GM23248 (cell line): ENCODE measurements around the gene MYO18B. TPM values are rescaled to one million over a fixed set of nuclear protein-coding genes. Genes with fewer than 3 reads are reported as not detected.

Source experiments
- DNase-seq: peaks from one replicate; pipeline ENCODE4 v3.0.0-alpha.2; 2015
- H2AFZ ChIP-seq: fragments of 200-600 bp; sonication (generic); 2 replicates; pipeline ENCODE4 v1.6.1; 2016; ENCODE audit warnings: antibody characterized with exemption
- H3F3A ChIP-seq: fragments of 200-600 bp; sonication (generic); 2 replicates; pipeline ENCODE4 v1.6.1; 2016; ENCODE audit warnings: mild to moderate bottlenecking, antibody characterized with exemption, mixed run types; ENCODE audit not compliant: insufficient read depth
- H3K27ac ChIP-seq: fragments of 200-600 bp; sonication (generic); 2 replicates; pipeline ENCODE4 v1.5.1; 2016; ENCODE audit warnings: mild to moderate bottlenecking
- H3K27me3 ChIP-seq: fragments of 200-600 bp; sonication (generic); replicated peaks from 2 replicates; pipeline ENCODE4 v1.6.1; 2016; ENCODE audit warnings: mild to moderate bottlenecking; ENCODE audit not compliant: insufficient read depth
- H3K36me3 ChIP-seq: fragments of 200-600 bp; sonication (generic); 2 replicates; pipeline ENCODE4 v1.6.1; 2016; ENCODE audit warnings: low read depth, mild to moderate bottlenecking
- H3K4me1 ChIP-seq: fragments of 200-600 bp; sonication (generic); 2 replicates; pipeline ENCODE4 v1.6.1; 2016; ENCODE audit warnings: mild to moderate bottlenecking; ENCODE audit not compliant: insufficient read depth
- H3K4me2 ChIP-seq: fragments of 200-600 bp; sonication (generic); one replicate; pipeline ENCODE4 v1.6.1; 2016; ENCODE audit warnings: mild to moderate bottlenecking; ENCODE audit not compliant: unreplicated experiment
- H3K4me3 ChIP-seq: fragments of 200-600 bp; sonication (generic); 2 replicates; pipeline ENCODE4 v1.5.1; 2016; ENCODE audit warnings: mild to moderate bottlenecking
- H3K79me2 ChIP-seq: fragments of 200-600 bp; sonication (generic); 2 replicates; pipeline ENCODE4 v1.6.1; 2016; ENCODE audit warnings: mild to moderate bottlenecking; ENCODE audit not compliant: insufficient read depth
- H3K9ac ChIP-seq: fragments of 200-600 bp; sonication (generic); 2 replicates; pipeline ENCODE4 v1.6.1; 2016; ENCODE audit warnings: mild to moderate bottlenecking
- H3K9me2 ChIP-seq: fragments of 200-600 bp; sonication (generic); 2 replicates; pipeline ENCODE4 v1.6.1; 2016; ENCODE audit warnings: mixed run types, mild to moderate bottlenecking, moderate library complexity; ENCODE audit not compliant: insufficient read depth
- H3K9me3 ChIP-seq: fragments of 200-600 bp; sonication (generic); one replicate; pipeline ENCODE4 v1.6.1; 2017; ENCODE audit warnings: low read depth
- H4K20me1 ChIP-seq: fragments of 200-600 bp; sonication (generic); 2 replicates; pipeline ENCODE4 v1.6.0; 2016; ENCODE audit not compliant: insufficient read depth
- EZH2 ChIP-seq: fragments of 200-600 bp; sonication (generic); IDR thresholded peaks from 2 replicates; pipeline ENCODE4 v1.6.1; 2018; ENCODE audit warnings: antibody characterized with exemption, mild to moderate bottlenecking; ENCODE audit not compliant: insufficient read depth, poor library complexity, severe bottlenecking
- EZH2phosphoT487 ChIP-seq: fragments of 200-600 bp; sonication (generic); IDR thresholded peaks from 2 replicates; pipeline ENCODE4 v1.6.1; 2018; ENCODE audit warnings: antibody characterized with exemption, moderate library complexity, mild to moderate bottlenecking, low read depth; ENCODE audit not compliant: insufficient read depth
- WGBS, 2 experiments: methylation state at CpG; one replicate each; pipeline ENCODE4 v1.1.6; 2015 to 2017; ENCODE audit warnings: low lambda C conversion rate in 2 of 2, low coverage in 1 of 2; ENCODE audit errors: missing lambda C conversion rate in 2 of 2; 5-methylcytosine and 5-hydroxymethylcytosine counted together
- in situ Hi-C: fragments of 300-500 bp; cut with MboI; formaldehyde crosslinking; loops from 2 replicates; pipeline ENCODE4 v1.15.0; 2020
- polyA plus RNA-seq: library from polyadenylated mRNA; unstranded; fragments of >200 nt; fragmentation: Nextera tagmentation; extraction: Ambion mirVana; gene quantifications from 2 replicates; pipeline ENCODE4 v1.2.1, GENCODE V29; 2016
- total RNA-seq: library from RNA; depleted of rRNA; stranded (reverse); fragments of >200 nt; shearing (Covaris generic); gene quantifications from 2 replicates; pipeline ENCODE4 v1.2.3, GENCODE V29; 2014

Gene MYO18B
- total and polyA plus RNA-seq, 2 experiments from 2014 or later = not detected

- Histone ChIP-seq H2AFZ (no peak overlapping the region), H3K4me3 (no peak overlapping the region), H3K9me2 (no peaks in the 10 kb centered on the region), H3F3A (no peaks in the 10 kb centered on the region), H3K4me1 (no peaks in the 10 kb centered on the region), H3K9ac (no peak overlapping the region), H3K36me3 (no peaks in the 10 kb centered on the region), H3K79me2 (no peaks in the 10 kb centered on the region), H3K27me3 (no peaks in the 10 kb centered on the region), H3K27ac (no peak overlapping the region), H3K4me2 (no peak overlapping the region), H4K20me1 (no peaks in the 10 kb centered on the region), H3K9me3 (no peaks in the 10 kb centered on the region)
- no peak for TF ChIP-seq EZH2
- TF ChIP-seq EZH2phosphoT487 = no peak
- WGBS, 2 experiments = 6 to 22% methylated on average over 1 of the region's 1 CpG
- no peak for DNase-seq
- in situ Hi-C loops = no loop called here
These were observed 208.1 kb downstream of the MYO18B start for GRCh38 chr22:25950111-25950510.

GRCh38 chr22:25953276-25953675 is 211.3 kb downstream of the MYO18B start:
- TF ChIP-seq EZH2 = no peak
- TF ChIP-seq EZH2phosphoT487 = no peak
- Histone ChIP-seq H3K27me3 (no peaks in the 10 kb centered on the region), H3K79me2 (no peaks in the 10 kb centered on the region), H3F3A (no peaks in the 10 kb centered on the region), H4K20me1 (no peaks in the 10 kb centered on the region), H3K9me2 (no peaks in the 10 kb centered on the region), H2AFZ (no peak overlapping the region), H3K9me3 (no peaks in the 10 kb centered on the region), H3K9ac (no peak overlapping the region), H3K36me3 (no peaks in the 10 kb centered on the region), H3K4me2 (no peak overlapping the region), H3K27ac (no peak overlapping the region), H3K4me3 (no peak overlapping the region), H3K4me1 (no peaks in the 10 kb centered on the region)
- 13 to 20% methylated on average over 3 of the region's 3 CpGs for WGBS, 2 experiments
- in situ Hi-C loops = no loop called here
- DNase-seq = no peak

DNA sequence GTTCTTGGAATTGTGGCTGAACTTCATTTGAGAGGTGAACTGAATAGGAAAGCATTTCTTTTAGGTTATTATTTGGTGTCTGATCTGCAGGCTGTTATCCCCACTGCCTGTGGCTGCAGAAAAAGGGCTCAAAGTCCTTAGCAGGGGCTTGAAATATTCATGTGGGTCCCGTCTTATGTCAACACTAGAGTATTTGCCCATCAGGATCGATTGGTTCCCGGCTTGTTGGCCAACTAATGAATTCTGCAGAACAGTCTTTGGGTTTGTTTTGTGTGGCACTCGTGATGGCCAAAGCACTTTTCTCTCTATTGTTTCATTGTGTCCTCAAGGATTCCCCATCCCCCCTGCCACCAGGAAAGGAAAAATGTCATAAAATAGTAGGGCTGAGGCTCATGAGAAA is 211.9 kb downstream of the MYO18B start:
- H3K4me3 ChIP-seq = no peak overlapping the region
- in situ Hi-C loops = no loop called here
- no peak for DNase-seq
- H4K20me1 ChIP-seq = no peaks in the 10 kb centered on the region
- no peak overlapping the region for H2AFZ ChIP-seq
- H3K9me3 ChIP-seq = no peaks in the 10 kb centered on the region
- H3K9ac ChIP-seq = no peak overlapping the region
- H3K36me3 ChIP-seq = no peaks in the 10 kb centered on the region
- H3K79me2 ChIP-seq = no peaks in the 10 kb centered on the region
- 16% methylated on average over 4 of the region's 4 CpGs for WGBS, 2 experiments
- no peak overlapping the region for H3K4me2 ChIP-seq
- TF ChIP-seq EZH2 (no peak), EZH2phosphoT487 (no peak)
- no peaks in the 10 kb centered on the region for H3K9me2 ChIP-seq
- no peaks in the 10 kb centered on the region for H3F3A ChIP-seq
- no peak overlapping the region for H3K27ac ChIP-seq
- H3K27me3 ChIP-seq = no peaks in the 10 kb centered on the region
- H3K4me1 ChIP-seq = no peaks in the 10 kb centered on the region

DNA sequence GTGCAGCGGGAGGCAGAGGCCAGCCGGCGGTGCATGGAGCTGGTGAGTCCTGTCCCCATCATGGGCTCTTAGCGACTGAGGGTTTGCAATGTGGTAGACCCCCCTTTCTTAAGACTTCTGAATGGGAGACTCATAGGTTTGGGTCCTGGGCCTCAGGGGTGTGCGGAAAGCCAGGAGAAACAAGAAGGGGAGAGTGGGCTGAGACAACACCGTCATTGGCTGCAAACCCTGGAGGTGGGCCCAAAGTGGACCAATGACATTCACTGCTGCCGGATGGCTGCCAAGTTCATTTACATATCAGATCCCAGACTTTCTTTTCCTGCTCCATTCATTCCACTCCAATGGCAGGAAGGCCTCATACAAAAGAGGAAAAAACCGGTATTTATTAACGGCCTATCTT is 213.3 kb downstream of the MYO18B start:
- WGBS, 2 experiments = 49 to 53% methylated on average over 9 of the region's 9 CpGs
- Histone ChIP-seq H3F3A (no peaks in the 10 kb centered on the region), H3K9ac (no peak overlapping the region), H3K27ac (no peak overlapping the region), H3K36me3 (no peaks in the 10 kb centered on the region), H3K4me3 (no peak overlapping the region), H3K9me3 (no peaks in the 10 kb centered on the region), H3K4me1 (no peaks in the 10 kb centered on the region), H3K9me2 (no peaks in the 10 kb centered on the region), H3K4me2 (no peak overlapping the region), H3K79me2 (no peaks in the 10 kb centered on the region), H4K20me1 (no peaks in the 10 kb centered on the region), H2AFZ (no peak overlapping the region), H3K27me3 (no peaks in the 10 kb centered on the region)
- DNase-seq = no peak
- no peak for TF ChIP-seq EZH2
- no peak for TF ChIP-seq EZH2phosphoT487
- in situ Hi-C loops = no loop called here

- no peaks in the 10 kb centered on the region for H3K9me2 ChIP-seq
- no peaks in the 10 kb centered on the region for H3K4me1 ChIP-seq
- H3K27me3 ChIP-seq = no peaks in the 10 kb centered on the region
- H3K27ac ChIP-seq = no peak overlapping the region
- DNase-seq = no peak
- WGBS, 2 experiments = 32 to 35% methylated on average over 5 of the region's 5 CpGs
- in situ Hi-C loops = no loop called here
- H3K4me3 ChIP-seq = no peak overlapping the region
- H3K36me3 ChIP-seq = no peaks in the 10 kb centered on the region
- no peaks in the 10 kb centered on the region for H3F3A ChIP-seq
- H2AFZ ChIP-seq = no peak overlapping the region
- H3K79me2 ChIP-seq = no peaks in the 10 kb centered on the region
- no peak overlapping the region for H3K9ac ChIP-seq
- no peaks in the 10 kb centered on the region for H4K20me1 ChIP-seq
- TF ChIP-seq EZH2 = no peak
- no peak for TF ChIP-seq EZH2phosphoT487
- no peak overlapping the region for H3K4me2 ChIP-seq
- H3K9me3 ChIP-seq = no peaks in the 10 kb centered on the region
These were observed 214.8 kb downstream of the MYO18B start for GRCh38 chr22:25956801-25957200.
